Peyer's patch (tissue), 4 donors: ENCODE results near the gene YTHDC2.

Experiments
- CTCF ChIP-seq, 6 experiments: fragments of 450-650 bp in 4 of 6; fragments of 200-600 bp in 2 of 6; sonication (generic) in 1 of 6; IDR thresholded peaks; one replicate each; pipeline ENCODE4 v1.5.1; 2017 to 2019; ENCODE audit warnings: antibody characterized with exemption in 6 of 6, mild to moderate bottlenecking in 3 of 6, moderate library complexity in 1 of 6
- POLR2A ChIP-seq, 2 donors: fragments of 450-650 bp; IDR thresholded peaks; one replicate each; pipeline ENCODE4 v1.5.1; 2017; ENCODE audit warnings: antibody characterized with exemption in 2 of 2, mild to moderate bottlenecking in 2 of 2, moderate library complexity in 2 of 2

- no peak for TF ChIP-seq CTCF (IDR thresholded peaks at IDR 0.05)
- TF ChIP-seq POLR2A (IDR thresholded peaks at IDR 0.05): no peak
These were observed 11.4 kb upstream of the YTHDC2 start for GRCh38 chr5:113502073-113502472.
